C4-2B (cell line): ENCODE results near the gene ACBD4.

Source experiments
- H3K27ac ChIP-seq: fragments of 450-650 bp; 2 replicates; pipeline ENCODE4 v1.5.1; 2017
- ZFX ChIP-seq: fragments of 450-650 bp; IDR thresholded peaks from 2 replicates; pipeline ENCODE4 v1.6.1; 2017
- TF ChIP-seq, protein P1 (sequence below): fragments of 450-650 bp; conservative IDR thresholded peaks from 2 replicates; pipeline ENCODE4 v1.5.1; 2017; ENCODE audit warnings: mild to moderate bottlenecking

The ACBD4 gene

DNA sequence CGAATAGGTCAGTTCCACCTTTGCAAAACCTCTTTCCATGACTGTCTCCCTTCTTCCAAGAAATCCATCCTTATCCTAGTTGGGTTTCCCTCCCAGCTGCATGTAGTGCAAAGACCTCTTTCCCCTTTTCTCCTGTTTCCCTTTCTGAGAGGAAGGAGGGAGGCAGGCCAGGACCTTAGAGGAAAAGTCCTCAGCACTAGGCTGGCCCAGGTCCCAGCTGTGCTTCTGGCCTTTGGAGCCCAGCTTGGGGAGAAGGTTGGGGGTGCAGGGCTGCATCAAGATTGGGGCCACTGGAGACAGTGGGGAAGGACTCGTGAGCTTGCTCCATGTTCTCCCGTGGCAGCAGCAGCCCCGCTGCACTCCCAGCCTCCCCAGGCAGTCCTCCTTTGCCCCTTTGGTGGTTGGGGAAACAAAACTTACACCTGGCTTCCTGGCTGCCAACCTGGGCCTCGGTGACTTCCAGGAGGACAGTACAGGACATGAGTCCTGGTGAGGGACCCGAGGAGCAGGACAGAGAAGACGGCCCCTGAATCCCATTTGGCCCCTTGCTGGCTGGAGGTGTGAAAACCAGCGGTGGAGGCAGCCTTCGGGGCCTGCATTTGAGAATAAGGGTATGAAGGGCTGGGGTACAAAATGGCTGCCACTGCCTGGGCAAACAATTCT is 26.7 kb downstream of the ACBD4 start:
- TF ChIP-seq ZFX: no peak
- TF ChIP-seq, protein P1, sequence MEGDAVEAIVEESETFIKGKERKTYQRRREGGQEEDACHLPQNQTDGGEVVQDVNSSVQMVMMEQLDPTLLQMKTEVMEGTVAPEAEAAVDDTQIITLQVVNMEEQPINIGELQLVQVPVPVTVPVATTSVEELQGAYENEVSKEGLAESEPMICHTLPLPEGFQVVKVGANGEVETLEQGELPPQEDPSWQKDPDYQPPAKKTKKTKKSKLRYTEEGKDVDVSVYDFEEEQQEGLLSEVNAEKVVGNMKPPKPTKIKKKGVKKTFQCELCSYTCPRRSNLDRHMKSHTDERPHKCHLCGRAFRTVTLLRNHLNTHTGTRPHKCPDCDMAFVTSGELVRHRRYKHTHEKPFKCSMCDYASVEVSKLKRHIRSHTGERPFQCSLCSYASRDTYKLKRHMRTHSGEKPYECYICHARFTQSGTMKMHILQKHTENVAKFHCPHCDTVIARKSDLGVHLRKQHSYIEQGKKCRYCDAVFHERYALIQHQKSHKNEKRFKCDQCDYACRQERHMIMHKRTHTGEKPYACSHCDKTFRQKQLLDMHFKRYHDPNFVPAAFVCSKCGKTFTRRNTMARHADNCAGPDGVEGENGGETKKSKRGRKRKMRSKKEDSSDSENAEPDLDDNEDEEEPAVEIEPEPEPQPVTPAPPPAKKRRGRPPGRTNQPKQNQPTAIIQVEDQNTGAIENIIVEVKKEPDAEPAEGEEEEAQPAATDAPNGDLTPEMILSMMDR: no peak
- peak overlapping the region; percentile 100 for H3K27ac ChIP-seq

DNA sequence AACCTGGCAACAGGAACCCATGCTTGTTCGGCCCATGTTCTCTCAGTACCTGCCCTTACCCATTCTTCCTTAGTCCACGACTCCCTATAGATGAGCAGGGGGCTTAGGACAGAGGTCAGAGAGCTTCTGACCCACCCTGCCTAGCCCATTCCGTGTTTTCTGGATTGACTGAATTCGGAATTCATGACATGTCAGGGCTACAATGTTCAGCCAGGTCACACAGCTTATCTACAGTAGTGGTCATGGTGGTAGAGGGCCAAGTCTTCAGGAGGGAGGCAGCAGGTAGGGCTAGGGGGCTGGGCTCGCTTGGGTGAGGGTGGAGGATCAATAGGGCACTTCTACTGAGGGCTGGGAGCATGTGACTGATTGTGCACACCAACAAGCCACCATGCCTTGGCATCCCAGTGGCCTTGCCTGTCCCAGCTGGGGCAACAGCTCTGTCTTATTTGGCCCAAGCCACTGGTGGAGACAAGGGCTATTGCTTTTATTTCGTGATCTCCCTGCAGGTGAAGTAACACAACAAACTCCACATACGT is 29.3 kb downstream of the ACBD4 start:
- no peak for TF ChIP-seq ZFX
- TF ChIP-seq, protein P1: no peak
- H3K27ac ChIP-seq: no peak overlapping the region

DNA sequence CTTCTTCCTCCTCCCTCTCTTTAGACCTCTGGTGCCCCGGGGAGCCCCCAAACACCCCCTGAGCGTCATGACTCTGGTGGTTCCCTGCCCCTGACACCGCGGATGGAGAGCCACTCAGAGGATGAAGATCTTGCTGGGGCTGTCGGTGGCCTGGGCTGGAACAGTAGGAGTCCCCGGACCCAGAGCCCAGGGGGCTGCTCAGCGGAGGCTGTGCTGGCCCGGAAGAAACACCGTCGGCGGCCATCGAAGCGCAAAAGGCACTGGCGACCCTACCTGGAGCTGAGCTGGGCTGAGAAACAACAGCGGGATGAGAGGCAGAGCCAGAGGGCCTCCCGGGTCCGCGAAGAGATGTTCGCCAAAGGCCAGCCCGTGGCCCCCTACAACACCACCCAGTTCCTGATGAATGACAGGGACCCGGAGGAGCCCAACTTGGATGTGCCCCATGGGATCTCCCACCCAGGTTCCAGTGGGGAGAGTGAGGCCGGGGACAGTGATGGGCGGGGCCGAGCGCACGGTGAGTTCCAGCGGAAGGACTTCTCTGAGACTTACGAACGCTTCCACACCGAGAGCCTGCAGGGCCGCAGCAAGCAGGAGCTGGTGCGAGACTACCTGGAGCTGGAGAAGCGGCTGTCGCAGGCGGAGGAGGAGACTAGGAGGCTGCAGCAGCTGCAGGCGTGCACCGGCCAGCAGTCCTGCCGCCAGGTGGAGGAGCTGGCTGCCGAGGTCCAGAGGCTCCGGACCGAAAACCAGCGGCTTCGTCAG is 33.7 kb downstream of the ACBD4 start:
- H3K27ac ChIP-seq: no peak overlapping the region
- TF ChIP-seq, protein P1: no peak
- no peak for TF ChIP-seq ZFX

DNA sequence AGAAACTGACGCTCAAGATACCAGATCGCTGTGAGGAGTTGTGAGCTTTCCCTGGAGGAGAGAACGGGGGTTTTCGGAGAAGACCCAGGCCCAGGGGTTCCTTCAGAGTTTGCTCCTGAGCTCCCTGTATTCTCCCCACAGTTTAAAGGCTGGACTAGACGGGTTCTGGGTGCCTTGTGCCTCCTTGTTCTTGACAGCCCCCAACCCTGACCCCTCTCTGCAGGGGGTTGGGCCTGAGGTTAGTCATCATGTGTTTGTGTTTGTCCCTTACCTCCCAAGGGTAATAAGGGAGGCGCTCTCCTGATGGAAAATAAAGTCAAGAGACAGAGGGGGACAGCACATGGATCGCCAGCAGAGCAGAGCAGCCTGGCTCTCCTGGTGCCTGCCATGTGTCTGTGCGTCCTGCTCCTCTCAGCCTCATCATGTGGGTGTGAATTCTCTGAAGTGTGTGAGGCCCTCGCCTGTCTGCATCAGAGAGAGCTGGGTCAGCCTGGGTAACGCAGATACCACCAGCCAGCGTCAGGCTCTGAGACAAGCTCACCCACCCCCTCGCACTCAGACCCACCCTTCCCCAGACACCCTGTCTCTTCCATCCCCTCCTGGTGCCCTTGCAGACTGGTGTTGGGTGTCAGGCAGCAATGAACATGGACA is 34.9 kb downstream of the ACBD4 start:
- TF ChIP-seq, protein P1: no peak
- no peak for TF ChIP-seq ZFX
- H3K27ac ChIP-seq: no peak overlapping the region

DNA sequence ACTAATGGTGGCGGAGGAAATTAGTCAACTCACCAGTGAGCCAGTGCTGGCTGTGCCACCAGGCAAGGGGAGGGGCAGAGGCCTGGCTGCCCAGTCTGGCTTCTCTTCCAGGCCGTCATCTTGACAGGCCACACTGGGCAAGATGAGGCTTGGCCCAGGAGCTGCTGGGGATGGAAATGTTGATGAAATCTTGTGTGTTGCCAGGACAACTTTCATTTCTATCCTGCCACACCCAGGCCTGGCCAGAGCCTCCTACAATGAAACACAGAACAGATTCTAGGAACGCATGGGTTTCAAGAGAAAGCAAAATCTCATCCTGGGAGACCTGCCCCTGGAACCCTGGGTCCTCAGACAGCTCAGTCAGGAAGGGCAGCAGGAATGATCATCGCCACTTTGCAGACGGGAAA is 35.4 kb downstream of the ACBD4 start:
- TF ChIP-seq, protein P1: no peak
- TF ChIP-seq ZFX: no peak
- no peak overlapping the region; the same call in 1 of the 2 replicates for H3K27ac ChIP-seq

DNA sequence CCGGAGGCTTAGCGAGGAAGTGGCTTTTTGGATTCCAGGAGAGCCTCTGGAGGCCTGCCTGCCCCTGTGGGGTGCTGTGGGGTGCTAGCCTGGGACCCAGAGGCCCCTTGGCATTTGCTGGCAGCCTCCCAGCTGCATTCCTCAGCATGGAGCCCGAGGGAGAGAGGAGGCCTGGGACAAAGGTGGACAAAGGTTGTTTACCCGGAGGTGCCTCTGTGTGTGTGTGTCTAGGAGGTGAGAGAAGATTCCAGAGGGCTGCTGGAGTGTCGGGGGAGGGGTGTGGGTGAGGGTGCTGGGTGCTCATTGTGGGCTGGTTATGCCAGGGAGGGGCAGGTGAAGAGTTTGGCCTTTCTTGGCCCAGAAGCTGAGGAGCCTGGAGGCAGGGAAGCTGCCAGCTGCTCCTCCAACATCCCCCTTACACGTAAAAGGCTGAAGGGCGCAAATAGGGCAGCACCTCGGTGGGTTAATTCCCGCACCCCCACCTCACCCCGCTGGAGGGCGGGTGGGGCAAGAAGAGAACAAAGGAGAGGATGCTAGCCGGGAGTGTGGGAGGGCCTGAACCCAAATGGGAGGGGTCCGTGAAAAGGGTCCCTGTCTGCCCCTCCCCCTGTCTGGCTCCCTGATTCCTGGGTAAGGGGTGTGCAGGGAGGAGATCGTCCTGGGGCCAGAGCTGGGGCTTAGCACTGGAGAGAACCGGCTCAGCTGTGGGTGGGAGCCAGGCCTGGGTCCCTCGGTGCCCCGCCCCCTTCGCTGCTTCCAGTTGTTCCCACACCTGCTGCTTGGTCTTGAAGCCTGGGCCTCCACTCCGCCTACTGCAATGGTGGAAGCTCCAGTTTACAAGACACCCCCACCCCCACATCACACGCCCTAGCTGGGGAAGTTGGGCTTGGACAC is 36.1 kb downstream of the ACBD4 start:
- no peak overlapping the region; the same call in 1 of the 2 replicates for H3K27ac ChIP-seq
- no peak for TF ChIP-seq ZFX
- TF ChIP-seq, protein P1: no peak
